Mucosa of descending colon (tissue), 3 donors: ENCODE data around the gene FHIT. TPM values are rescaled to one million over a fixed set of nuclear protein-coding genes. Genes with fewer than 3 reads are reported as not detected.

Experiments used
- ATAC-seq: fragments of 200-7000 bp; cut with Tn5 transposase; one replicate; pipeline ENCODE4 v1.9.1; 2020; ENCODE audit warnings: mild to moderate bottlenecking, moderate library complexity
- DNase-seq, 3 donors: peaks; one replicate each; pipeline ENCODE4 v3.0.0-alpha.2; 2020
- H3K36me3 ChIP-seq: fragments of 200-600 bp; one replicate; pipeline ENCODE4 v1.8.0; 2021; ENCODE audit warnings: low read depth, mild to moderate bottlenecking
- H3K4me1 ChIP-seq: fragments of 200-600 bp; one replicate; pipeline ENCODE4 v1.8.0; 2021; ENCODE audit warnings: low read depth, mild to moderate bottlenecking
- H3K4me3 ChIP-seq: fragments of 200-600 bp; one replicate; pipeline ENCODE4 v1.8.0; 2021; ENCODE audit warnings: mild to moderate bottlenecking
- H3K9me3 ChIP-seq: fragments of 200-600 bp; one replicate; pipeline ENCODE4 v1.8.0; 2021; ENCODE audit warnings: mild to moderate bottlenecking
- intact Hi-C, 2 donors: fragments of 100-400 bp; cut with DNase I in 1 of 2; cut with micrococcal nuclease in 1 of 2; formaldehyde crosslinking; loops; one replicate each; pipeline versions ENCODE4 v1.11.0 to v1.11.1; 2022; cut with DNase I, micrococcal nuclease
- total RNA-seq, 3 donors: library from RNA; stranded (reverse); fragmentation: NEBNext Ultra II Directional in 2 of 3; extraction: Animal tissue kit (Norgen Biotek cat#: 25700) in 2 of 3; gene quantifications; one replicate each; pipeline versions ENCODE4 v1.2.1 to v1.2.4, GENCODE V29; 2021 to 2023
- TF ChIP-seq, protein P1 (sequence below): fragments of 200-600 bp; IDR thresholded peaks from one replicate; pipeline ENCODE4 v1.8.0; 2022; ENCODE audit warnings: antibody characterized with exemption, mild to moderate bottlenecking
- donor health status: DM: no; HTN: no; CAD: no; lungs with moderate emphysema.
- donor health status: DM: no; HTN: no; CAD: no.
- donor health status: DM: no; HTN: yes; CAD: no.

FHIT gene
- total RNA-seq, 3 donors from 2014 or later, result 8.9 to 20.7 (median 18.6) TPM

DNA sequence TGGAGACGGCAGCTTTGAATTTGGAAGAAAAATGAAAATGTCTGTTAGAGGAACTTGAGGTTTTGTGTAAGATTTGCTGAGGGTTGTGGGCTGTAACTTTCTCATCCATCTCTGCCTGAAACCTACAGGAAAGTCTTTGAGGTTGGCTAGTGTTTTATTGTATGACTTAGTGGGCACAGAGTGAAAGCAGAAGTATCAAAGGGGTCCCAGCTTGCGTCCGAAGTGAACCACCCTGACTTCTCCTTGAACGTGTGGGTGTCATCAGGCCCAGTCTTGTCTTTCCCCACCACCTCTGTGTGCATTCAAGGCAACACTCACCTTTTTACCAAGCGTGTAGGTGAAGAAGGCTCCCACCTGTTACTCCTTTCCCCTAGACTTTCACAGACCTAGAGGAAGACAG lies 1519.3 kb downstream of the FHIT start:
- no peak overlapping the region for H3K4me3 ChIP-seq
- H3K36me3 ChIP-seq, result no peaks in the 10 kb centered on the region
- H3K9me3 ChIP-seq, result no peaks in the 10 kb centered on the region
- ATAC-seq, result no peak
- intact Hi-C loops, result no loop called here
- TF ChIP-seq, protein P1, sequence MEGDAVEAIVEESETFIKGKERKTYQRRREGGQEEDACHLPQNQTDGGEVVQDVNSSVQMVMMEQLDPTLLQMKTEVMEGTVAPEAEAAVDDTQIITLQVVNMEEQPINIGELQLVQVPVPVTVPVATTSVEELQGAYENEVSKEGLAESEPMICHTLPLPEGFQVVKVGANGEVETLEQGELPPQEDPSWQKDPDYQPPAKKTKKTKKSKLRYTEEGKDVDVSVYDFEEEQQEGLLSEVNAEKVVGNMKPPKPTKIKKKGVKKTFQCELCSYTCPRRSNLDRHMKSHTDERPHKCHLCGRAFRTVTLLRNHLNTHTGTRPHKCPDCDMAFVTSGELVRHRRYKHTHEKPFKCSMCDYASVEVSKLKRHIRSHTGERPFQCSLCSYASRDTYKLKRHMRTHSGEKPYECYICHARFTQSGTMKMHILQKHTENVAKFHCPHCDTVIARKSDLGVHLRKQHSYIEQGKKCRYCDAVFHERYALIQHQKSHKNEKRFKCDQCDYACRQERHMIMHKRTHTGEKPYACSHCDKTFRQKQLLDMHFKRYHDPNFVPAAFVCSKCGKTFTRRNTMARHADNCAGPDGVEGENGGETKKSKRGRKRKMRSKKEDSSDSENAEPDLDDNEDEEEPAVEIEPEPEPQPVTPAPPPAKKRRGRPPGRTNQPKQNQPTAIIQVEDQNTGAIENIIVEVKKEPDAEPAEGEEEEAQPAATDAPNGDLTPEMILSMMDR, result no peak
- H3K4me1 ChIP-seq, result no peaks in the 10 kb centered on the region
- no peak for DNase-seq

DNA sequence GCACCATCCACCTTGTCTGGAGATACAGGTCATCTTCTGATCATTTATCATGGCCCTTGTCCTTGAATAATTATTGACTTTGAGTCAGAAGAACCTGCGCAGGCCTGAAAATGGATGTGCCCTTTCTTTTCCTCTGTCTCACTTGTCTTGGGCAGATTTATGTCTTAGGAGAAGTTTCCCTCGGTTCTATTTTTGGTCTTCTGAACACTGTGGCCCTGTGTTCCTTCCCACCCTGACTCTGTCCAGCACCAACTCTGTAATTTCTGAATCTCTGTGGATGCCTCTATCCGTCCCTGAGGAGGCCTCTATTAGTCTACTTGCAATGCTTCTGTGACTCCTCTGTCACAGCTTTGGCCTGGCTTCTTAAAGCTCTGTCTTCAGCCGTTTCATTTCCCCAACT lies 1520.7 kb downstream of the FHIT start:
- DNase-seq (no peak), ATAC-seq (no peak)
- TF ChIP-seq, protein P1, result no peak
- no peaks in the 10 kb centered on the region for H3K36me3 ChIP-seq
- H3K4me1 ChIP-seq, result no peaks in the 10 kb centered on the region
- intact Hi-C loops, result no loop called here
- no peak overlapping the region for H3K4me3 ChIP-seq
- H3K9me3 ChIP-seq, result no peaks in the 10 kb centered on the region

DNA sequence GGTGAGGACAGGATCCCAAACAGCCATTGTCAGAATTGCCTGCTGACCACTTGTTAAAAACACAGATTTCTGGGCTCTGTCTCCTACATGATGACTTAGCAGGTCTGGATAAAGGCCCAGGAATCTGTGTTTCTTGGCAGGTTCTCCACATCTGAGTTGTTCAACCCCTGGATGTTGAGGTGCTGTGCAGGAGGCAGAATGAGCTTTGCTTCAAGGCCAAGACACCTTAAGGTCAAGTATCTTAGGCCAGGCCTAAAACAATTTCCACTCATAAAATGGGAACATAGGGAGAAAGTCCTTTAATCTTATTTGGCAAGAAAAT lies 1522.7 kb downstream of the FHIT start:
- TF ChIP-seq, protein P1, result no peak
- ATAC-seq (no peak), DNase-seq (no peak)
- intact Hi-C loops, result no loop called here
- Histone ChIP-seq H3K4me1 (no peaks in the 10 kb centered on the region), H3K36me3 (no peaks in the 10 kb centered on the region), H3K9me3 (no peaks in the 10 kb centered on the region), H3K4me3 (no peak overlapping the region)

DNA sequence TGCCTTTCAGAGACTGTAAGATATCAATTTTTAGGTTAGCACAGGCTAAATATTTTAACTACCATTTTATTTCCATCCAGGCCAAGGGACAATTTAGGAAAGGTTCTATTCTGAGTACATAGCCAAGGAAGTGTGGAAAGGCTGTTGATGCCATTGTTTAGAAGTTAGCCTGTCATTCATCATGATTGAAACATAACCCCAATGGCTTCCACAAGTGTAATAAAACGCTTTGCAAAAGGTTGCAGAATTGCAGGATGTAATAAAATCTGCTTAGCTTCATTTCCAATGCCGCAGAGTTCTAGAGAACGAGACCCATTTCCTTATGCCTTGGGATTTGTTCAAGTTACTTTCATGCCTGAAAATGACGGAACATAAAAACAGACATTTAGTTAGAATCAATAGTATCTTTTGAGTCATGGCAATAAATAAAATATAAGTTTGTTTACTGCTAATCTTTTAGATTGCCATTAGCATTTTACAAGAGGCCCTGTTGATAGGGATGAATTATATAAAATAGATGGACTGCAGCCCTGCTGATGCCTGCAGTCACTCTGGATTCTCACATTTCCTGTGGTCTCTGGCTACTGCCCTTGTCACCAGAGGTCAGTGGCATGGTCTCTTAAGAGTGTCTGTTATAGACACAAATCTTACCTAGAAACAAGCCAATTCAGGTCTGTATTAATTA lies 1523.2 kb downstream of the FHIT start:
- H3K9me3 ChIP-seq, result no peaks in the 10 kb centered on the region
- H3K4me3 ChIP-seq, result no peak overlapping the region
- ATAC-seq, result no peak
- intact Hi-C loops, result no loop called here
- no peaks in the 10 kb centered on the region for H3K4me1 ChIP-seq
- no peaks in the 10 kb centered on the region for H3K36me3 ChIP-seq
- TF ChIP-seq, protein P1, result no peak
- DNase-seq, result no peak

DNA sequence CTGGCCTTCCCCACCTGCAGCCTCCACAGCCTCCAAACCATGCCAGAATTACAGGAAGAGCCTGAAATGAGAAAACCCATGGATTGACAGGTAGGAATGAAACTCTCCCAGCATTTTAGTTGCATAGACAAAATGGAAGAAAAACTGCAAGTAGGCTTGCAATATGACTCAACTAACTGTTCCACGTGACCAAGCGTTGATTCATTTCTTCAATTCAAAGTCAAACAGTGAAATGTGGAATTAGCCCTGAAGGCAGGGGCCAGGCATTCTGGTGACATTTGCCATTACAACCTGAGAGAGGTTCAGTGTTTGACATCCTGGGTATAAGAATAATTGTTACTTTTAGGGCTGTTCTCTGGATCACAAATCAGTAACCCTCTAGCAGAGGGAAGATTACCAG lies 1525.0 kb downstream of the FHIT start:
- ATAC-seq (no peak), DNase-seq (no peak)
- no peaks in the 10 kb centered on the region for H3K9me3 ChIP-seq
- intact Hi-C loops, result no loop called here
- H3K4me3 ChIP-seq, result no peak overlapping the region
- no peaks in the 10 kb centered on the region for H3K4me1 ChIP-seq
- no peaks in the 10 kb centered on the region for H3K36me3 ChIP-seq
- TF ChIP-seq, protein P1, result no peak
